ENCODE measurements around the gene ELN.
"Not testable (repeated sequence)": the region's sequence is repeated elsewhere in the genome, so short reads cannot be mapped to it uniquely, and the experiment has no call there.

Gene ELN

GRCh38 chr7:74008687-74009086, 19.3 kb upstream of the ELN start:
- no peak for TF ChIP-seq CTCF (conservative IDR thresholded peaks at IDR 0.05; ENCODE audit: low read depth, low read length)
- no peak for DNase-seq (ENCODE audit: low read depth)
- H3K4me3 ChIP-seq (ENCODE audit: low read depth, low read length), result no peak overlapping the region

- TF ChIP-seq CTCF (conservative IDR thresholded peaks at IDR 0.05; ENCODE audit: low read depth, low read length), result no peak
- no peak overlapping the region for H3K4me3 ChIP-seq (ENCODE audit: low read depth, low read length)
- DNase-seq (ENCODE audit: low read depth), result no peak
These were observed 18.3 kb upstream of the ELN start for GRCh38 chr7:74009719-74010118.

GRCh38 chr7:74010407-74010806, 17.6 kb upstream of the ELN start:
- DNase-seq (ENCODE audit: low read depth), result no peak
- H3K4me3 ChIP-seq (ENCODE audit: low read depth, low read length), result no peak overlapping the region
- TF ChIP-seq CTCF (conservative IDR thresholded peaks at IDR 0.05; ENCODE audit: low read depth, low read length), result no peak

- H3K4me3 ChIP-seq (ENCODE audit: low read depth, low read length); DNase-seq (ENCODE audit: low read depth): not testable (repeated sequence)
These were observed 16.6 kb upstream of the ELN start for GRCh38 chr7:74011421-74011820.

GRCh38 chr7:74012842-74013249, 15.1 kb upstream of the ELN start:
- DNase-seq (ENCODE audit: low read depth), result no peak
- TF ChIP-seq CTCF (conservative IDR thresholded peaks at IDR 0.05; ENCODE audit: low read depth, low read length), result no peak

GRCh38 chr7:74013539-74014272, 14.3 kb upstream of the ELN start:
- no peak for DNase-seq (ENCODE audit: low read depth)
- H3K4me3 ChIP-seq (ENCODE audit: low read depth, low read length), result no peak overlapping the region
- TF ChIP-seq CTCF (conservative IDR thresholded peaks at IDR 0.05; ENCODE audit: low read depth, low read length), result no peak

More at GRCh38 chr7:74012842-74013249, 15.1 kb upstream of the ELN start:
- H3K4me3 ChIP-seq (ENCODE audit: low read depth, low read length), result no peak overlapping the region

GRCh38 chr7:74014931-74015330, 13.0 kb upstream of the ELN start:
- no peak for TF ChIP-seq CTCF (conservative IDR thresholded peaks at IDR 0.05; ENCODE audit: low read depth, low read length)
- H3K4me3 ChIP-seq (ENCODE audit: low read depth, low read length), result no peak overlapping the region
- DNase-seq (ENCODE audit: low read depth), result no peak
